Measurements from ENCODE around the gene NUDT3. TPM values are rescaled to one million over a fixed set of nuclear protein-coding genes. Genes with fewer than 3 reads are reported as not detected.

The NUDT3 gene
- total RNA-seq, 3 donors from 2014 or later: 28.7 to 33.8 (median 29.0) TPM

DNA sequence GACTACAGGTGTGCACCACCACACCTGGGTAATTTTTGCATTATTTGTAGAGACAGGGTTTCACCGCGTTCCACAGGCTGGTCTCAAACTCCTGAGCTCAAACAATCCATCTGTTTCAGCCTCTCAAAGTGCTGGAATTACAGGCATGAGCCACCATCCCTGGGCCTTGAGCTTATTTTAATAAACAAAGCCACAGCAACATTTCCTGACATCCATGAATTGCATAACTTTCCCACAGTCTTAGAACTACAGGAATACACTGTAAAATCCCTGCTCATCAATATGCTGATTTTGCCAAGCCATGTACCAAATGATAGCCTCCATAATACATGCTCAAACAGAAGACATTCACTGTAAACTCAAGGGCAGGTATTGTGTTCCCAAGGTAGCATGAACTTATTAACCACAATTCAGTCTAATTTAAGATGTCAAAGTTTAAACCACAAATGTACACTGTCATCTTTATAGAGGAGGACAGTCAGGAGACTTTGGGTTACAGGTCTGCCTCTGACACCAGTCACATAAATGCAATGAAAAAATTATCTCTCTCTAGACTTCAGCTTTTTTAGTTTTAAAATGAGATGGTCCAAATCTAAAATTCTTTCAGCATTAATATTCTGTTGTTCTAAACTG, 40.0 kb downstream of the NUDT3 start:
- intact Hi-C loops (cut with DNase I; ENCODE audit: low total_unique reads): no loop called here
- DNase-seq (ENCODE audit: low spot score in 2 of 2): no peak
- Histone ChIP-seq H3K9me3 (no peaks in the 10 kb centered on the region), H3K4me3 (no peak overlapping the region), H3K36me3 (no peaks in the 10 kb centered on the region), H3K27me3 (no peaks in the 10 kb centered on the region), H3K4me1 (no peaks in the 10 kb centered on the region), H3K27ac (peak overlapping the region in 1 of 2 donors; percentile 39)
- TF ChIP-seq, protein P1, sequence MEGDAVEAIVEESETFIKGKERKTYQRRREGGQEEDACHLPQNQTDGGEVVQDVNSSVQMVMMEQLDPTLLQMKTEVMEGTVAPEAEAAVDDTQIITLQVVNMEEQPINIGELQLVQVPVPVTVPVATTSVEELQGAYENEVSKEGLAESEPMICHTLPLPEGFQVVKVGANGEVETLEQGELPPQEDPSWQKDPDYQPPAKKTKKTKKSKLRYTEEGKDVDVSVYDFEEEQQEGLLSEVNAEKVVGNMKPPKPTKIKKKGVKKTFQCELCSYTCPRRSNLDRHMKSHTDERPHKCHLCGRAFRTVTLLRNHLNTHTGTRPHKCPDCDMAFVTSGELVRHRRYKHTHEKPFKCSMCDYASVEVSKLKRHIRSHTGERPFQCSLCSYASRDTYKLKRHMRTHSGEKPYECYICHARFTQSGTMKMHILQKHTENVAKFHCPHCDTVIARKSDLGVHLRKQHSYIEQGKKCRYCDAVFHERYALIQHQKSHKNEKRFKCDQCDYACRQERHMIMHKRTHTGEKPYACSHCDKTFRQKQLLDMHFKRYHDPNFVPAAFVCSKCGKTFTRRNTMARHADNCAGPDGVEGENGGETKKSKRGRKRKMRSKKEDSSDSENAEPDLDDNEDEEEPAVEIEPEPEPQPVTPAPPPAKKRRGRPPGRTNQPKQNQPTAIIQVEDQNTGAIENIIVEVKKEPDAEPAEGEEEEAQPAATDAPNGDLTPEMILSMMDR (IDR thresholded peaks at IDR 0.05): no peak
- TF ChIP-seq POLR2AphosphoS5 (IDR thresholded peaks at IDR 0.05) (no peak), POLR2A (IDR thresholded peaks at IDR 0.05) (no peak)

DNA sequence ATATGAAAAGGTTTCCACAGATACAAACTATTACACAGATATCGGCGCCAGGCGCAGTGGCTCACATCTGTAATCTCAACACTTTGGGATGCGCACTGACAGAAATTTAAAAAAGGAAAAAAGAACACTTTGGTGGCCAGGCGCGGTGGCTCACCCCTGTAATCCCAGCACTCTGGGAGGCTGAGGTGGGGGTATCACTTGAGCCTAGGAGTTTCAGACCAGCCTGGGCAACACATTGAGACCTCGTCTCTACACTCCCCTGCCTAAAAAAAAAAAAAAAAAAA, 41.6 kb downstream of the NUDT3 start:
- H3K27me3 ChIP-seq: no peaks in the 10 kb centered on the region
- TF ChIP-seq, protein P1 (IDR thresholded peaks at IDR 0.05): no peak
- TF ChIP-seq POLR2AphosphoS5 (IDR thresholded peaks at IDR 0.05) (no peak), POLR2A (IDR thresholded peaks at IDR 0.05) (no peak)
- no peak for DNase-seq (ENCODE audit: low spot score in 2 of 2)
- intact Hi-C loops (cut with DNase I; ENCODE audit: low total_unique reads): no loop called here
- H3K36me3 ChIP-seq: no peaks in the 10 kb centered on the region
- no peaks in the 10 kb centered on the region for H3K4me1 ChIP-seq
- no peak overlapping the region for H3K27ac ChIP-seq
- H3K4me3 ChIP-seq: no peak overlapping the region
- no peaks in the 10 kb centered on the region for H3K9me3 ChIP-seq

DNA sequence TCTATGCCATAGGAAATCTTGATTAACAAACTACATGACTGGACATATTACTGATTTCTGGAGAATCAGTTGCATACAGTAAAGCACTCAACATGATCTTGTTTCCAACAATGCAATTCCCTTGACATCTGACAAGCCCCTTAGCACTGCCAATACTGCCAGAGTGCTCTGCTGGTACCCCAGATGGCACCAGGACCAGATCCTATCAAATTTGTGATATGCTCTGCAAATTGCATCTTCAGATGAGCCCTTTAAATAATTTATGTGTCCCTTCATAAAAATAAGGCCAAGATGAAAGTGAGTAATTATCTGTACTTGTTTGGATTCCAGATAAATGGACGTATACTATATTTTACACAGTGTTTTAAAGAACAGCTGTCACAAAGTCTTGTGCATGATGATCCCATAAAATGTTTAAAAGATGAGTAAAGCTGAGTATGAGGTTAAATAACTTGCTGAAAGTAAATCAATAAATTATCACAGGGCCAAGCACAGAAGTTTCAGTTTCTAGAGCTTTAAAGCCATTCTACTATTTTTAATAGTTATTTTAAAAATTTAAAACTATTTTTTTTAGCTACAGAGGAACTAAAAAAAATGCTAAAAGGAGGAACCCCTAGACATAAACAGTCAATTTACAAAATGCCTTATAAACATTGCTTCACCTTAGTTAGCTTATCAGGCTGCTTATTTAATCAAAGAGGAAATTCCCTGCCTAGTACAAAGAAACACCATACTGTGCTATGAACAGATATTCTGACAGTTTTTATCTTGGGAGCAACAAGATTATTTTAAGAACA, 42.1 kb downstream of the NUDT3 start:
- intact Hi-C loops (cut with DNase I; ENCODE audit: low total_unique reads): no loop called here
- DNase-seq (ENCODE audit: low spot score in 2 of 2): no peak
- H3K4me1 ChIP-seq: no peaks in the 10 kb centered on the region
- H3K27ac ChIP-seq: no peak overlapping the region
- no peaks in the 10 kb centered on the region for H3K36me3 ChIP-seq
- no peaks in the 10 kb centered on the region for H3K9me3 ChIP-seq
- no peak overlapping the region for H3K4me3 ChIP-seq
- no peaks in the 10 kb centered on the region for H3K27me3 ChIP-seq
- TF ChIP-seq, protein P1 (IDR thresholded peaks at IDR 0.05): no peak

DNA sequence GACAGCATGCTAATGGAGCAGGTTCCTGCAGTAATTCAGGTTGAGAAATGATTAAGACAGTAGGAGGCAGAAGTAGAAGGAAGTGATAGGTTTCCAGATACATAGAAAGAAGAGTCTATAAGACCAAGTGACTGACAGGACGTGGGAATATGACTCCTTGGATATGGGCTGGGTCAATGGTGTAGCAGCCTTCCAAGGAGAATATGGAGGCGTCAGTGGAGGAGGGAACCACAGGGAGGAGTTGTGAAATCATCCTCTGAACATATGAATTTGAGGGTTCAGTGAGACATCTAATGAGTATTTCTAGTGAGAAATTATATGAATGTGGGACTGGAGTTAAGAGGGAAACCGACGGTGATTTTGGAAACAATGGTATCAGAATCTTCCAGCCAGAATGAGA, 43.3 kb downstream of the NUDT3 start:
- DNase-seq (ENCODE audit: low spot score in 2 of 2): no peak
- no peaks in the 10 kb centered on the region for H3K9me3 ChIP-seq
- H3K36me3 ChIP-seq: no peaks in the 10 kb centered on the region
- no peak overlapping the region for H3K27ac ChIP-seq
- no peaks in the 10 kb centered on the region for H3K4me1 ChIP-seq
- intact Hi-C loops (cut with DNase I; ENCODE audit: low total_unique reads): no loop called here
- H3K4me3 ChIP-seq: no peak overlapping the region
- no peaks in the 10 kb centered on the region for H3K27me3 ChIP-seq
- TF ChIP-seq POLR2AphosphoS5 (IDR thresholded peaks at IDR 0.05) (no peak), POLR2A (IDR thresholded peaks at IDR 0.05) (no peak)
- TF ChIP-seq, protein P1 (IDR thresholded peaks at IDR 0.05): no peak

DNA sequence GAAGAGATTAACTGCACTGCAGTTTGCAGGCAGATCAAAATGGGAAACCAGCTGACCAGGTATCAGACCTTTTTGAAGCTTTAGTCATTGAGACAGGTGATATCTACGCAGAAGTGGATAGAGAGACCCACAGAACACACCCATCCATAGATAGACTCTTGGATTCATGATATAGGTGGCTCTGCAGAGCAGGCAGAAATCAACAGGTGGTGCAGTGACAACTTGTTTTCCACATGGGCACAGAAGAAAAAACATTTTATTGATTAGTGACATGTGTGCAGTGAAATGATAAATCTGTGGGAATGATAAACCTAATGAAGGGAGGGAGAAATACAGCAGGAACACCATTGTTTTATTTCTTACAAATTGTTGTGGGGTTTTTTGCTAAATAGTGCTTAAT, 45.2 kb downstream of the NUDT3 start:
- Histone ChIP-seq H3K4me1 (no peaks in the 10 kb centered on the region), H3K36me3 (no peaks in the 10 kb centered on the region), H3K4me3 (no peak overlapping the region), H3K9me3 (no peaks in the 10 kb centered on the region), H3K27me3 (no peaks in the 10 kb centered on the region), H3K27ac (no peak overlapping the region)
- intact Hi-C loops (cut with DNase I; ENCODE audit: low total_unique reads): no loop called here
- DNase-seq (ENCODE audit: low spot score in 2 of 2): no peak
- no peak for TF ChIP-seq POLR2AphosphoS5 (IDR thresholded peaks at IDR 0.05)
- TF ChIP-seq, protein P1 (IDR thresholded peaks at IDR 0.05): no peak
- no peak for TF ChIP-seq POLR2A (IDR thresholded peaks at IDR 0.05)

Measured in breast epithelium (tissue), 4 donors.